Keratinocyte (primary cell): ENCODE data around the gene MAPK1. TPM values are rescaled to one million over a fixed set of nuclear protein-coding genes. Genes with fewer than 3 reads are reported as not detected.

Experiments used
- DNase-seq: peaks from one replicate; pipeline ENCODE4 v3.0.0-alpha.2; 2011; ENCODE audit warnings: low read depth, missing footprints, low spot score
- FAIRE-seq: peaks from 2 replicates; lab custom pipeline; 2011; peaks lifted over from hg19 to GRCh38; lab: Jason Lieb, UNC
- H2AFZ ChIP-seq: 2 replicates; pipeline ENCODE4 v1.6.0; 2012; ENCODE audit warnings: low read length, control low read depth, inconsistent platforms; ENCODE audit not compliant: control insufficient read depth
- H3K27ac ChIP-seq: 2 replicates; pipeline ENCODE4 v1.5.1; 2011; ENCODE audit warnings: low read length; ENCODE audit not compliant: control insufficient read depth, insufficient read depth
- H3K27me3 ChIP-seq: 3 replicates; pipeline ENCODE4 v1.6.0; 2011; ENCODE audit warnings: low read length; ENCODE audit not compliant: control insufficient read depth, insufficient read depth; ENCODE audit errors: extremely low read depth
- H3K36me3 ChIP-seq, 2 experiments: 2 replicates in 1 of 2; 3 replicates in 1 of 2; pipeline ENCODE4 v1.5.1; 2011; ENCODE audit warnings: low read length in 2 of 2, mild to moderate bottlenecking in 1 of 2; ENCODE audit not compliant: control insufficient read depth in 2 of 2, insufficient read depth in 2 of 2; ENCODE audit errors: extremely low read depth in 1 of 2
- H3K4me1 ChIP-seq: 3 replicates; pipeline ENCODE4 v1.5.1; 2011; ENCODE audit warnings: low read length; ENCODE audit not compliant: control insufficient read depth, insufficient read depth; ENCODE audit errors: extremely low read depth
- H3K4me2 ChIP-seq: 3 replicates; pipeline ENCODE4 v1.6.0; 2011; ENCODE audit warnings: low read depth, low read length; ENCODE audit not compliant: control insufficient read depth, insufficient read depth; ENCODE audit errors: extremely low read depth
- H3K4me3 ChIP-seq, 3 experiments: fragments of 200-600 bp in 1 of 3; sonication (generic) in 1 of 3; 2 replicates in 2 of 3; 3 replicates in 1 of 3; pipeline ENCODE4 v1.5.1; 2011 to 2016; ENCODE audit warnings: low read length in 3 of 3, mild to moderate bottlenecking in 3 of 3, control low read depth in 2 of 3, inconsistent platforms in 1 of 3, low read depth in 1 of 3, mixed read lengths in 1 of 3, mixed run types in 1 of 3, moderate library complexity in 1 of 3; ENCODE audit not compliant: control insufficient read depth in 2 of 3, insufficient read depth in 2 of 3; ENCODE audit errors: extremely low read depth in 1 of 3
- H3K79me2 ChIP-seq: 2 replicates; pipeline ENCODE4 v1.6.0; 2012; ENCODE audit warnings: low read length; ENCODE audit not compliant: control insufficient read depth, insufficient read depth
- H3K9ac ChIP-seq: 3 replicates; pipeline ENCODE4 v1.6.0; 2011; ENCODE audit warnings: low read length; ENCODE audit not compliant: control insufficient read depth, insufficient read depth; ENCODE audit errors: extremely low read depth
- H3K9me1 ChIP-seq: 3 replicates; pipeline ENCODE4 v1.6.0; 2011; ENCODE audit warnings: low read length; ENCODE audit not compliant: control insufficient read depth, insufficient read depth; ENCODE audit errors: extremely low read depth
- H3K9me3 ChIP-seq: 2 replicates; pipeline ENCODE4 v1.5.1; 2012; ENCODE audit warnings: low read depth, low read length; ENCODE audit not compliant: control insufficient read depth
- H4K20me1 ChIP-seq: 3 replicates; pipeline ENCODE4 v1.6.0; 2011; ENCODE audit warnings: low read length; ENCODE audit not compliant: control insufficient read depth, insufficient read depth; ENCODE audit errors: extremely low read depth
- CTCF ChIP-seq, 3 experiments: IDR thresholded peaks in 1 of 3; conservative IDR thresholded peaks in 1 of 3; optimal IDR thresholded peaks in 1 of 3; 2 replicates in 2 of 3; 3 replicates in 1 of 3; pipeline versions ENCODE3 to v1.5.1; 2011; ENCODE audit warnings: low read length in 3 of 3, mild to moderate bottlenecking in 3 of 3, moderate library complexity in 2 of 3, control low read depth in 1 of 3, inconsistent platforms in 1 of 3; ENCODE audit not compliant: insufficient read depth in 2 of 3; ENCODE audit errors: extremely low read depth in 1 of 3
- EZH2 ChIP-seq: IDR thresholded peaks from one replicate; pipeline ENCODE4 v1.6.1; 2012; ENCODE audit warnings: inconsistent platforms, mild to moderate bottlenecking, low read length, moderate library complexity
- dilution Hi-C: fragments of 300-500 bp; cut with MboI; formaldehyde crosslinking; loops from one replicate; pipeline ENCODE4 v1.7.0; 2020; ENCODE audit warnings: low sequenced_read_pairs; ENCODE audit not compliant: extremely low pct_ligation_motif_present
- polyA plus RNA-seq, 5 experiments: library from polyadenylated mRNA; depleted of rRNA in 3 of 5; stranded (reverse) in 3 of 5; stranded (forward) in 1 of 5; unstranded in 1 of 5; fragments of >200 nt; gene quantifications; 1 replicate in 1 of 5; 2 replicates in 3 of 5; 3 replicates in 1 of 5; pipeline versions ENCODE4 v1.2.1 to v1.2.3, GENCODE V29; 2011 to 2012; ENCODE audit warnings: missing spikeins in 2 of 5, low read depth in 1 of 5, low replicate concordance in 1 of 5

The MAPK1 gene
- polyA plus RNA-seq, 1 donor (not counting 4 experiments of a cell fraction or from before 2014, with no cell fraction given) = 136 TPM

GRCh38 chr22:21741059-21741458, 126.4 kb downstream of the MAPK1 start:
- H3K4me3 ChIP-seq = no peak overlapping the region
- no peak overlapping the region for H3K9ac ChIP-seq
- DNase-seq = no peak
- no peak overlapping the region for H3K4me2 ChIP-seq
- H3K27me3 ChIP-seq = peaks cover 3% of the 10 kb centered on the region
- no peaks in the 10 kb centered on the region for H4K20me1 ChIP-seq
- no peaks in the 10 kb centered on the region for H3K9me1 ChIP-seq
- FAIRE-seq = no peak
- no peaks in the 10 kb centered on the region for H3K79me2 ChIP-seq
- H3K9me3 ChIP-seq = no peaks in the 10 kb centered on the region
- no peaks in the 10 kb centered on the region for H3K4me1 ChIP-seq
- no peaks in the 10 kb centered on the region for H3K36me3 ChIP-seq
- H2AFZ ChIP-seq = no peak overlapping the region
- H3K27ac ChIP-seq = no peak overlapping the region
- no peak for TF ChIP-seq CTCF (optimal IDR thresholded peaks at IDR 0.05 in 1 of 3, IDR thresholded peaks at IDR 0.05 in 1 of 3, conservative IDR thresholded peaks at IDR 0.05 in 1 of 3; ENCODE audit: extremely low read depth in 1 of 3, insufficient read depth in 2 of 3, low read length in 3 of 3)
- TF ChIP-seq EZH2 = no peak
- dilution Hi-C loops = no loop called here

- FAIRE-seq = no peak
- dilution Hi-C loops = no loop called here
- H2AFZ ChIP-seq = no peak overlapping the region
These were observed 127.5 kb downstream of the MAPK1 start for GRCh38 chr22:21739828-21740377.

More at GRCh38 chr22:21739828-21740377, 127.5 kb downstream of the MAPK1 start:
- Histone ChIP-seq H3K9me1 (no peaks in the 10 kb centered on the region), H3K9ac (no peak overlapping the region), H3K4me2 (no peak overlapping the region), H3K27me3 (peaks cover 3% of the 10 kb centered on the region), H3K36me3 (no peaks in the 10 kb centered on the region), H4K20me1 (no peaks in the 10 kb centered on the region), H3K79me2 (no peaks in the 10 kb centered on the region), H3K4me1 (no peaks in the 10 kb centered on the region), H3K4me3 (no peak overlapping the region), H3K9me3 (no peaks in the 10 kb centered on the region), H3K27ac (no peak overlapping the region)
- DNase-seq = no peak
- TF ChIP-seq EZH2 (no peak), CTCF (optimal IDR thresholded peaks at IDR 0.05 in 1 of 3, IDR thresholded peaks at IDR 0.05 in 1 of 3, conservative IDR thresholded peaks at IDR 0.05 in 1 of 3; ENCODE audit: extremely low read depth in 1 of 3, insufficient read depth in 2 of 3, low read length in 3 of 3) (no peak)
